Fibroblast of mammary gland (primary cell): ENCODE data around the gene BEND6.
A peak's percentile ranks its signal among the peaks of the same experiment; 100 is the strongest.

Experiments
- DNase-seq: peaks from one replicate; pipeline ENCODE4 v3.0.0-alpha.2; 2010; ENCODE audit warnings: low read depth
- H3K4me3 ChIP-seq: 2 replicates; pipeline ENCODE4 v1.5.1; 2011; ENCODE audit warnings: low read depth, mild to moderate bottlenecking, low read length, moderate library complexity; ENCODE audit not compliant: control insufficient read depth
- CTCF ChIP-seq: conservative IDR thresholded peaks from 2 replicates; pipeline ENCODE4 v1.5.1; 2011; ENCODE audit warnings: low read depth, low read length, inconsistent platforms; ENCODE audit not compliant: control insufficient read depth, insufficient read depth

The BEND6 gene

DNA sequence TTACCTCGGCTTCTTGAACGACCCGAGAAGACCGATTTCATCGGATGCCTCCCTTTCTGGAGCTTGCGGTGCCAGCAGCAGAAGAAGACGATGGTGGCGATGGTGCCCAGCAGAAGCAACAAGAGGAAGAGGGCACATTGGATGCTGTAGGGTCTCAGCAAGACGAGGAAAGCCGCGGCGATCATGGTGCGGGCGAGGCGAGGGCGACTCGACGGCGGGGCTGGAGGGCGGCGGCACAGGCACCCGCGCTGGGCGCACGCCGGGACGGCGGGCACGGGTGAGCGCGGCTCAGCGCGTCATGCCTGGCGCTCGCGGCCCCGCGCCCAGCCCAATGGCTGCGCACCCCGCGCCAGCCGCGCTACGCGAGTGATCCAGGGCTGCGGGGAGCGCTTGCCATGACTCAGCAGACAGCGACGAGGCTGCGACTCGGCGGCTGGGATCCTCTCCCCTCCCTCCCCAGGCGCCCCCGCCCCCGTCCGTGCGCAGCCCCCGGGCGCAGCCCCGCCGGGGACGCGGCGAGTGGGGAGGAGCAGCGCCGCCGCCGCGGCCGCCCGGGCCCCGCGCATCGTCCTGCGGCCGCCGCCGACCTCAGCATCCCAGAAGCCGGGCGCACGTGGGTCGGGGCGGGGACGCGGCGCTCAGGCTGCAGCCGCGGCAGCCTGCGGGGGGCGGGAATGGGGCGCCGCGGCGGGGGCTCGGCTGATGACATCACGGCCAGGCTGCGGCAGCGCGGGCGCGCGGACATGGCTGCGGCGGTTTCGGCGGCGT, at the start of gene BEND6:
TSS of gene BEND6 (plus strand) at position 705 of the 768 bp plus-strand sequence. CDS start 26,704 bp downstream, outside the sequence.
- peak within 1 kb of the TSS; percentile 78 for H3K4me3 ChIP-seq
- TF ChIP-seq CTCF = no peak
- peak; percentile 83 for DNase-seq

- no peak for DNase-seq
- H3K4me3 ChIP-seq = no peak overlapping the region
- no peak for TF ChIP-seq CTCF
These were observed 49.5 kb upstream of the BEND6 start for GRCh38 chr6:56905378-56905777.

DNA sequence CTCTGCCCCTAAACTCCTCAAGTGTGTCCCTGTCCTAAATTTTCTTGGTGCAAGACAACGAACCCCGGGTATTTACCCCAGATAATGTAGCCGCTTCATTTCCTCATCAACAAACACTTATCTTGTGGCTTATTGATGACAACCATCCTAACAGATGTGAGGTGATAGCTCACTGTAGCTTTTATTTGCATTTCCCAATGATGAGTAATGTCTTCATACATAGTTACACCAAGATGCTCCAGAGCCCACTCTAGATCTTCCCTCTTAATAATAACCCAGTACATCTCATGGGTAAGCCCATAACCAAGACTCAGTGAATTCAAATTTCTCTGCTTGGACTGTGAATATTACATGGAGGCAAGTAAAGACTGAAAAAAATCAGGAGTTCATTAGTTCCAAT, 48.2 kb upstream of the BEND6 start:
- DNase-seq = peak; percentile 53
- no peak overlapping the region for H3K4me3 ChIP-seq
- no peak for TF ChIP-seq CTCF

- no peak for TF ChIP-seq CTCF
- DNase-seq = peak; percentile 39
- no peak overlapping the region for H3K4me3 ChIP-seq
These were observed 45.6 kb upstream of the BEND6 start for GRCh38 chr6:56909115-56909907.

DNA sequence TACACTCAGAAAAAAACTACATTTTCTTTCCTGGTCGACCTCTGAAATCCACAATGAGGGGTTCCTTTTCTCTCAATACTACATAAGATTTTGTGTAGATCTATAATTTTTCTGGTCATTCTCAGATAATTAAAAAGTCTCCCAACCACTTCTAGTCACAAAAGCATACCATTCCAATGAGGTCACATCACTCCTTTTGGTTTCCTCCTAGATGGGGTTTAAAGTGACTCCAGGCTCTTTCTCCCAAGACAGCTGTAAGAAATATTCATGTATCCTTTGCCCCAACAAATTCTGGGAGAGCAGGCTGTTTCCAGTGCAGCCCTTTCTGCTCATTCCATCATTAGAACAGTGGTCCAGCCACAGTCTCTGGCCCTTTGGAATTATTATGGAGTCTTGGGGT, 43.1 kb upstream of the BEND6 start:
- DNase-seq = peak; percentile 69
- no peak overlapping the region for H3K4me3 ChIP-seq
- TF ChIP-seq CTCF = no peak

DNA sequence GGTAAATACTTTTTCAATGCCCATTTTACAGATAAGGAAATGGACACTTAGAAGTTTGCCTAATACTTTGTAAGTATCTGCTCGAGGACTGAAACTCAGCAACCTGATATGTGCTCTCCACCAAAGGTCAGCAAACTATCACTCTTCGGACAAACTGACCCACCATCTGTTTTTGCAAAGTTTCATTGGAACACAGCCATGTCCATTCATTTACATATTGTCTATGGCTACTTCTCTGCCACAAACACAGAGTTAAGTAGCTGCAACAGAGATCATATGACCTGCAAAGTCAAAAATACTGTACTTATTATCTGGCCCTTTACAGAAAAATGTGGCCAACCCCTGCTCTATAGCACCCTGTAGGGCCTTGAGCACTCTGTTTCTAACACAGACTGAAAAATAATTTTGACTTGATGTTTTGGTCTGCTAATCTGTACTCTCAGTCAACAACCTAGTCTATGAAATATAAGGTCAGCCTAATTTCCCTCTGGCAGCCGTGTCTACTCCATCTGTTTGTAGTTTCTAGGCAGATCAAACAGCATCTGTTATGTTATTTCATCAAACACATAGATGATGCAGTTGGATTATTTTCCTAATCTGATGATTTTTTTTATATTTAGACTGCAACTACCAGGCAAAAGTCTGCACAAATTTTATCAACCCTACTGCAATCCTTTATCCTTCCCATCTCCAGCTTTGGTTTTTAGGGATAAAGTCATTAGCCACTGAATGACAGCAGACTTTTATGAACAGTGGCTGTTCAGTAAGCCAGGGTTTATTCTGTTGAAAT, 41.4 kb upstream of the BEND6 start:
- TF ChIP-seq CTCF = no peak
- DNase-seq = peak; percentile 56
- no peak overlapping the region for H3K4me3 ChIP-seq
